Stimulated activated CD8-positive, alpha-beta memory T cell treated with anti-CD3 and anti-CD28 coated beads, Interleukin-4, amount 100 ng/mL, for 4 hours (primary cell): ENCODE data around the gene CGB5.

Experiments
- DNase-seq, 2 donors: peaks; one replicate each; pipeline ENCODE4 v3.0.0-alpha.2; 2020; ENCODE audit warnings: low read depth in 2 of 2, low spot score in 1 of 2

CGB5 gene

DNA sequence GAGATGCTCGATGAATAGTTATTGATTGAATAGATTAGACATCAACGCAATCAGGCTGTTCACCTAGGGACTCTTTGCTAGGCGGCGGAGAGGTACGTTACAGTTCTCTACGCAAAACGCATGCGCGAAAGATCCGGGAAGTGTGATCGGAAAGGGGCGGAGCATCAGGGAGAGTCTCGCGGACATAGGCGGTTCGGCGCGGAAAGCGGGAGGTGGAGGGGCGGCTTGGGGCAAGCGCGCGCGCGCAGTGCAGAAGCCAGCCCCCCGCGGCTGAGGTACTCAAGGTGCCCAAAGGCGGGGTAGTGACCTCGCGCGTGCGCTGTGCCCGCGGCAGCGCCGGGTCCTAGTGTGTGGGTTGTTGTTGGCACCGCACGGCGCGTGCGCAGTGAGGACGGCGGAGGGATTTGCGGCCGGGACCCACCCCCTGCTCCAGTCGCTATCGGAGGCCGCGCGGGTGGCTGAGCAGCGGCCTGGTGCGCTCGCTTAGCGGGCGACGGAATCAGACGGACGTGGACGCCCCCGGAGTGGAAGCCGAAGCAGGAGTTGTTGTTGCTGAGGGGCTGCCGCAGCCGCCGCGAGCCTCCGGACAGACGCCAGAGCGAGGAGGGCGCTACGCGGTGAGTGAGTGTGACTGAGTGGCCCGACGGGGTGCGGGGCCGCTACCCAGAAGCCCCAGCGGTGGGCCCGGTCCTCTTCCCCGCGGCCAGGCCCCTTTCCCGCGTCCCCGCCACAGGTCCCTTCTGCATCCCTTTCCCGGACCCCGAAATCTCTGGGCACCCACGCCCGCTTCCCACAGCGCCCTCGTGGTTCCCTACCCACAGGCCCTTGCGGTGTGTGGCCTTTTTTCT is 41.6 kb downstream of the CGB5 start, which contains the start of gene SNRNP70:
Gene SNRNP70, plus strand, starts transcription at position 432 of the 848 bp plus-strand sequence. CDS start 964 bp downstream, outside the sequence.
- DNase-seq, result peak; percentile 94 to 99

DNA sequence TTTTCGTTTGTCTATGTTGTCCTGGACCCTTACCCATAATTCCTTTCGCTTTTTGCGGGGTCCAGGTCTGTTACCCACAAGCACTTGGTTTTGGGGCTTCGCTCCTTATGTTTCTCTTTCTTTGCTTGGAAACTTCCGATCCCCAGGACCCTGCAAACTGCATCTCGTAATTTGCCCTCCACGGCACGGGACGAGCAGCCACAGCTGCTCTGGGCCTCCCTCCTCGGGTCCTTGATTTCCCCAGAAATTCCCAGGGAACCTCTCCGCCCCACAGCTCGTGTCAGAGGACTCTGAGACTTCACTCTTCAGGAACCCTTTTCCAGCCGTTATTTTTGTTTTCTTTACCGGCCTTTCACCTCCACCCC is 42.2 kb downstream of the CGB5 start:
- no peak for DNase-seq

DNA sequence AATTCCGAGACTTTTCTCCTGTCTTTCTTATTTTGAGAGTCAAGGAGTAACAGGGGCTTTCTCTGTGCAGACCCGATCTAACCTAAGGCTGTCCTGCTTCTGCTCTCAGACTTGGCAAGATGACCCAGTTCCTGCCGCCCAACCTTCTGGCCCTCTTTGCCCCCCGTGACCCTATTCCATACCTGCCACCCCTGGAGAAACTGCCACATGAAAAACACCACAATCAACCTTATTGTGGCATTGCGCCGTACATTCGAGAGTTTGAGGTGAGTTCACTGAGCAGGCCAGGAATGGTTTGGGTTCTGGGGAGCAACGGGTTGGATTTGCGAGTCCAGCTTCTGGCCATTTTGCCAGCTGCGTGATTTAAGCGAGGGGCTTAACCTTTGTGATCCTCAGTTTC is 42.6 kb downstream of the CGB5 start:
- no peak for DNase-seq

DNA sequence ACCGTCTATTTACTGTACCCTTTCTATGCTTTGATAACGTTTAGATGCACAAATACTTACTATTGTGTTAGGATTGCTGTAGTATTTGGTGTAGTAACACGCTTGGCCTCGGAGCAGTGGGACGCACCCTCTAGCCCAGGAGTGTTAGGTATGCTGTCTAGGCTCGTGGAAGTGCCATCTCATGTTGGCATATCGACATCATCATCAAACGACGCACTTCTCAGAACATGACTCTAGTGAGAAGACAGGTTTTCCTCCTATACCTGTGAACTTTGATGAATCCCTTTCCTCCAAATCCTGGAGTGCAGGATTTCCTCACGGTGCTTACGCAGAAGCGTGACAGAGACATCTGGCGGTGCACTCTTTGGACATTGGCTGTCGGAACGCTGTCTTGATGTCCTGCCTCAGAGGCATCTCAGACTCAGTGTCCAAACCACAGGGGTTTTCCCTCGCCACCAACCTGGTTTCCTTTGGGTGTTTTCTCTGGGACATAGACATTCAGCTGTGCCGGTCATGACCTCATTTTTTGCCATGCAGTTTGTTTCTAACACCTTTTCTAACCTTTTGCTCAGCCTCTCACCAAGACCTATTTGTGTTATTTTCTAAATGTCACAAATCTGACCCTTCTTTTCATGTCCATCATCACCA is 47.9 kb downstream of the CGB5 start:
- no peak for DNase-seq

DNA sequence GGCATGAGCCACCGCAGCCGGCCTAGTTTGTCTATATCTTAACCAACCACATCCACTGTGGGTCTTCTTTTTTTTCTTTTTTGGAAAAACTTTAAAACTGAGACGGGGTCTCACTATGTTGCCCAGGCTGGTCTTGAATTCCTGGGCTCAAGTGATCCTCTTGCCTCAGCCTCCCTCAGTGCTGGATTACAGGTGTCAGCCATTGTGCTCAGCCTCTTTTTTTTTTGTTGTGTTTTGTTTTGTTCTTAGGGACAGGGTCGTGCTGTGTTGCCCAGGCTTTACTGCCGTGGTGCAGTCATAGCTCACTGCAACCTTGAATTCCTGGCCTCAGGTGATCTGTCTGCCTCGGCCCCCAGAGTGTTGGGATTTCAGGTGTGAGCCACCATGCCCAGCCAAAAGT is 49.0 kb downstream of the CGB5 start:
- no peak for DNase-seq
